ENCODE measurements around the gene HNRNPH2. TPM values are rescaled to one million over a fixed set of nuclear protein-coding genes. Genes with fewer than 3 reads are reported as not detected.

Gene HNRNPH2
- total RNA-seq, 1 experiment from 2014 or later, result 72.9 TPM

DNA sequence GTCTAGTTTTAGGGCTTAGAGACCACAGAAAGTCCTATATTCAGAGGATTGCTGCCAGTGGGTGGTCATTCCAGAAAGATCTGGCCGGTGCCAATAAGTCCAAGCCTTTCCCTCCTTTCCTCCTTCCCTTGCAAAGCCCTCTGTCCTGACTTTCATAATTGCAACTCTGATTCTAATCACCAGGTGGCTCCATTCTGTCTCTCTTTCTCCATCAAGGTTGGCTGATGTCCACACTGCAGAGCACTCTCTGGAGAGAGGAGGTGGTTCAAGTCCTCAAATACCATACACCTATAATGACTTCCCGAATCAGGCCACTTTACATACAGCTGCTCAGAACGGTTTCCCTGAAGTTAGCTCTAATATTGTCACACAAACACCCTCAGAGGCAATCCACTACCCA is 54.9 kb downstream of the HNRNPH2 start:
- no peak for DNase-seq
- intact Hi-C loops (cut with micrococcal nuclease; ENCODE audit: unreplicated experiment), result no loop called here
- Histone ChIP-seq H3K9me2 (ENCODE audit: insufficient read depth) (no peaks in the 10 kb centered on the region), H2AFZ (no peak overlapping the region), H3K4me3 (no peak overlapping the region), H4K20me1 (ENCODE audit: insufficient read depth) (no peaks in the 10 kb centered on the region), H3K9me3 (ENCODE audit: insufficient read depth, low read depth) (no peaks in the 10 kb centered on the region), H3F3A (ENCODE audit: insufficient read depth, low read depth) (no peaks in the 10 kb centered on the region), H3K27me3 (ENCODE audit: insufficient read depth, low read depth) (no peaks in the 10 kb centered on the region), H3K4me1 (replicated peaks; ENCODE audit: insufficient read depth) (no peaks in the 10 kb centered on the region), H3K36me3 (ENCODE audit: low read depth) (no peaks in the 10 kb centered on the region), H3K4me2 (no peak overlapping the region), H3K27ac (no peak overlapping the region), H3K79me2 (ENCODE audit: low read depth) (no peaks in the 10 kb centered on the region)
- ChIA-PET POLR2A (ENCODE audit: unreplicated experiment) (no interaction called here), CTCF (no interaction called here)
- BruUV-seq (replicated peaks), result no TSS peak
- TF ChIP-seq EZH2 (IDR thresholded peaks at IDR 0.05; ENCODE audit: low read depth) (no peak), CTCF (conservative IDR thresholded peaks at IDR 0.05) (peak; percentile 43; the same call in 1 of the 2 replicates)

Other genes starting within 250 kb of the HNRNPH2 start
- gene DRP2, start 188.4 kb upstream of the HNRNPH2 start, total RNA-seq (2021), result 0.80 and 0.94 TPM in 2 replicates
- 0.24 and 0.25 TPM in 2 replicates for gene TAF7L, start 116.9 kb upstream of the HNRNPH2 start, total RNA-seq (2021)
- gene TIMM8A, start 59.5 kb upstream of the HNRNPH2 start, total RNA-seq (2021), result 16.5 and 17.6 TPM in 2 replicates
- not detected in 2 replicates for gene BTK, start 22.0 kb upstream of the HNRNPH2 start, total RNA-seq (2021)
- 299 and 359 TPM in 2 replicates for gene RPL36A, start 17.2 kb upstream of the HNRNPH2 start, total RNA-seq (2021)
- gene GLA, start 297 bp upstream of the HNRNPH2 start, total RNA-seq (2021), result 72.2 and 80.5 TPM in 2 replicates
- gene ARMCX4, start 77.2 kb downstream of the HNRNPH2 start, total RNA-seq (2021), result 4.8 and 6.5 TPM in 2 replicates
- gene ARMCX1, start 142.3 kb downstream of the HNRNPH2 start, total RNA-seq (2021), result 0.15 TPM in 1 of 2 replicates, not detected in the other
- 48.2 and 65.5 TPM in 2 replicates for gene ARMCX6, start 209.8 kb downstream of the HNRNPH2 start, total RNA-seq (2021)
- 25.6 and 29.6 TPM in 2 replicates for gene ARMCX3, start 214.9 kb downstream of the HNRNPH2 start, total RNA-seq (2021)

Data from PC-9 (cell line).